Occipital lobe (tissue), 2 donors: ENCODE results near the gene GALNT10. TPM values are rescaled to one million over a fixed set of nuclear protein-coding genes. Genes with fewer than 3 reads are reported as not detected.

ENCODE experiments used
- DNase-seq: peaks from one replicate; lab custom pipeline; 2025; lab: John Stamatoyannopoulos, UW
- total RNA-seq: library from RNA; depleted of rRNA; stranded (reverse); fragments of >200 nt; gene quantifications from one replicate; pipeline ENCODE4 v1.2.3, GENCODE V29; 2014

The GALNT10 gene
- total RNA-seq, 1 donor from 2014 or later = 10.1 TPM

DNA sequence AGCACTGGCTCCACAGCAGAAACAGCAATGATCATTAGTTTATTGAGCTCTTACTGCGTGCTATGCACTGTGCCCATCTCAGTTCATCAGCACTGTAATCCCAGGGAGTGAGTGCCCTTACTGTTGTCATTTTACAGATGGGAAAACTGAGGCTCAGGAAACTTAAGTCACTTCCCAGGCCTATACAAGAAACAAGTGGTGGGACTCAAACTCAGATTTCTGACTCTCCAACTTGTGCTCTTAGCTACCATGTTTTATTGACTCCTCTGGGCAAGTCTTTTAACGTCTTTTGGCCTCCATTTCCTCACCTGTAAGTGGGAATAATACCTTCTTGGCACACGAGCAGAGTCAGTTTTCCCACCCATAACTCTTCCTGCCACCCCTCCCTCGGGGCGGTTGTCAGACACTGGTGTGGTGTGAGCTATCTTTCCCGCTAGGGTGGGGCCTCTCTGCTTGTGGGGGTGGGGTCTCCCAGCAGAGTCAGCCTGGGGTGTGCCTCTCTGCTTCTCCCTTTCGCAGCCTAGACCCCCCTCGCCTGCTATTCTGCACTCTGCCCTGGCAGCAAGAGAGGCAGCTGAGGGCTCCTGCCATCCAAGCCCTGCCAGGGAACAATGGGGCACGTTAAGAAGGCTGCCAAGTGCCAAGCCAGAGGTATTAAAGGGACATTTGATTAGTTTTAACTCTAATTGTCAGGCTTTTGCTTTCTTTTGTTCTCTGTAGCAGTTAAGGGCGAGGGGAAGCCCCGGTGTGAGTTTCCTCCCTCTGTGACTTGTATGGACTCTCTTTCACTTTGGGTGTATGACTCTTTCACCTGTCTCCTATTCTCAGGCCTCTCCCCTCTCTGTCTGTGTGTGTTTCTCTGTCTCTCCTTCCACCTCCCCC is 12.1 kb downstream of the GALNT10 start:
- no peak for DNase-seq

DNA sequence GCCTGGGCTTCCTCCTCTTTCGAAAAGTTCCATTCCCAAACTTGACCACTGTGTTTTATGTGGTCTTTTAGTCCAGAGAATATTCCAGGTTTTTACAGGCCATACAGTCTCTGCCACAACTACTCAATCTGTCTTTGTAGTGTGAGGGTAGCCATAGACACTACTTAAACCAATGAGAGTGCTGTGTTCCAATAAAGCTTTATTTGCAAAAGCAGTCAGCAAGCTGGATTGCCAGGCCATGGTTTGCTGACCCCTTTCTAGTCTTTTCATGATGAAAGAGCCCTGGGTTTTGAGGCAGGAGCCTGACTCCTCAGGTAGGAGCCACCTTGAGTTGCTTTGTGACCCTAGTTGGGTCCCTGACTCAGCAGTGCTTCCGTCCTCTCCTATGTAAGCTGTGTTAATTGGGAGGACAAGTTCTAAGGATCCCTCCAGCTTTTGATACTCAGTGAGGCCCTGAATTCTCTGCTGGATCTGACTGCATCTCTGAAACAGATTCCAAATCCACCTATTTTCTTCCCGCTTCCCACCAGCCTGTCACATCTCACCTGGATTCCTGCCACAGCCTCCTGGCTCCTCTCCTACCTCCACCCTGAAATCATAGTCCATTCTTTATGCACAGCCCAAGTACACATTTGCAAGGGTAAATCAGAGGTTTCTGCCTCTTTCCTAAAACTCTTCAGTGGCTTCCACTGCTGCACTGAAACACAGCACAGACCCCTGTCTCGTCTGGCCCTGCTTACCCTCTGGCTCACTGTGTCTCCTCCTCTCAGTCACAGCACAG is 13.5 kb downstream of the GALNT10 start:
- no peak for DNase-seq

DNA sequence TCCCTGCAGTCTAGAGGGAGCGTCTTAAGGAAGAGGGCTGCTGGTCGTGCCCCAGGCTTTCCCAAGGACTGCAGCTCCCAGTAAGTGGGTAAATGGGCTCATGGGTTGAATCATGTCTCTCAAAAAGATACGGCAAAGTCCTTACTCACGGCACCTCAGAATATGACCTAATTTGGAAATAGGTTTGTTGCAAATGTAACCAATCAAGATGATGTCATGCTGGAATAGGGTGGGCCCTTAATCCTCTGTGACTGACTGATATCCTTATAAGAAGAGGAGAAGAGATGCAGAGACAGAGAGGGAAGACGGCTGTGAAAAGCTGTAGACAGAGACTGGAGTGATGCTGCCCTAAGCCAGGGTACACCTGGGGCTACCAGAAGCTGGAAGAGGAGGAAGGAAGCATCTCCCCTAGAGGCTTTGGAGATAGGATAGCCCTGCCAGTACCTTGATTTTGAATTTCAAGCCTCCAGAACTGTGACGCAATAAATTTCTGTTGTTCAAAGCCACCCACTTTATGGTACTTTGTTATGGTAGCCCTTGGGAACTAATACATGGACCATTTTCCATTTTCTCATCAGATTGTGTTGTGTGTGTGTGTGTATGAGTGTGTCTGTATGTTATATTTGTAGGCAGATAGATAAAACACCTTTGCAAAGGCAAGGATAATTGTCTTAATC is 15.0 kb downstream of the GALNT10 start:
- no peak for DNase-seq

DNA sequence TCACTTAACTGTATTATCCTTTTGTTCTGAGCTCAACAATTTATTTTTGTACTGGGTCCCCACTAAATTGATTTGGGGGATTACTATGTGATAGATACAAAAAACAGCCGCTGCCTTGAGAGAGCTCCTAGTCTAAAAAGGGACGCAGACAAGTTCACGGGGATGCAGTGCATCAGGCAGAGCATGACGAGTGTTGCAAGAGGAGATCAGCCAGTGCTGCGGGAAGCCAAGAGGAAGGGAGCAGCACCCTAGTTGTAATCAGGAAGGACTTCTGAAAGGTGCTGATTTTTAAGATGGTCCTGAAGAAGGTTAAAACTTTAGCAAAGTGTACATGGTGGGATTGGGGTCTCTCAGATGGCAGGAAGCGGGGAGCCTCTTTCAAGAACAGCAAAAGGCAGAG is 15.8 kb downstream of the GALNT10 start:
- DNase-seq = no peak

DNA sequence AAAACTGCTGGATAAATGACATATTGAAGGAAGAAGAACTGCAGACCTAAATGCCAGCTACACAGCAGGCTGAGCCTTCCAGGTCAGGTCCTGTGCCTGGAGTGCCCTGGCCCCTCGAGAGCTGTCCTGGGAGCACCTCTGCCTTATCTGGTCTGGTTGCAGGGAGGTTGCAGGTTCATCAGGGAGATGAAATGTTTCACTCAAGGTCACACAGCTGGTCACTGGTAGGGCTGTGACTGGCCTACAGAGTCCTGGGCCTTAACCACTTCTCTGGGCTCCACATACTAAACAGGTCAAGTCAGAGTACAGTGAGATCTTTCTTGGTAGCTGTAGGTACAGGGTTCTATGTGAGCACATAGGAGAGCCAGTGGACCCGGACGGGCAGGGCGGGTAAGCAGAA is 16.7 kb downstream of the GALNT10 start:
- no peak for DNase-seq

DNA sequence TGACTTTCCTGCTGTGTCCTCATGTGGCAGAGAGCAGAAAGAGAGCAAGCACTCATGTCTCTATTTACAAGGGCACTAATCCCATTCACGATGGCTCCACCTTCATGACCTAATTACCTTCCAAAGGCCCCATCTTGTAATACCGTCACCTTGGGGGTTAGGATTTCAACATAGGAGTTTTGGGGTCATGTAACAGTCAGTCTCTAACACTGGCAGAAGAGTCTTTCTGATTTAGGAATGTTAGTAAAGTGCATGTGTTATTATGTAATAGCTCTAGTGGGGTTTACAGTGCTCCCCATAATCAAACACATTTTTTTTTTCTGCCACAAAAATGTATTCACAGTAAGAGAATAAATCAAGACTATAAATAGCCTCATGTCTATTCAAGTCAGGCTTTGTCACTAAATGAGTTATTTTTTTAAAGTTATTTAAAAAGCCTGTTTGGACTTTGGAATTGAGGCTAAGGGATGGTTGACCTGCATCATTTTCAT is 19.1 kb downstream of the GALNT10 start:
- DNase-seq = no peak

DNA sequence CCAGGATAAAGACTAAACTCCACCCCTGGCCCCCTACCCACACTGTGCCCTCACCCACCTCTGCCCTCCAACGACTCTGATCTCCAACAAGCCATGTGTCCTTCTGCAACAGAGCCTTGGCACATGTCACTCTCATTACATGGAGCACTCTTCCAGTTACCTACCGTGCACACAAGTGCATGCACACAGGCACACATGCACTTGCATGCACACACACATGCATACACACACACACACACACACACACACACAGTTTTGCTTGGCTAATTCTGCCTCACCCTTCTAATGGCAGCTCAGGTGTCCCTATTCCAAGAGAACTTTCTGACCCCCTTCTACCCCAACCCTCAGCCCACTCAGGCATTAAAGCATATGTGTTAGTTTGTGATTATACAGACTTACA is 19.6 kb downstream of the GALNT10 start:
- DNase-seq = no peak

DNA sequence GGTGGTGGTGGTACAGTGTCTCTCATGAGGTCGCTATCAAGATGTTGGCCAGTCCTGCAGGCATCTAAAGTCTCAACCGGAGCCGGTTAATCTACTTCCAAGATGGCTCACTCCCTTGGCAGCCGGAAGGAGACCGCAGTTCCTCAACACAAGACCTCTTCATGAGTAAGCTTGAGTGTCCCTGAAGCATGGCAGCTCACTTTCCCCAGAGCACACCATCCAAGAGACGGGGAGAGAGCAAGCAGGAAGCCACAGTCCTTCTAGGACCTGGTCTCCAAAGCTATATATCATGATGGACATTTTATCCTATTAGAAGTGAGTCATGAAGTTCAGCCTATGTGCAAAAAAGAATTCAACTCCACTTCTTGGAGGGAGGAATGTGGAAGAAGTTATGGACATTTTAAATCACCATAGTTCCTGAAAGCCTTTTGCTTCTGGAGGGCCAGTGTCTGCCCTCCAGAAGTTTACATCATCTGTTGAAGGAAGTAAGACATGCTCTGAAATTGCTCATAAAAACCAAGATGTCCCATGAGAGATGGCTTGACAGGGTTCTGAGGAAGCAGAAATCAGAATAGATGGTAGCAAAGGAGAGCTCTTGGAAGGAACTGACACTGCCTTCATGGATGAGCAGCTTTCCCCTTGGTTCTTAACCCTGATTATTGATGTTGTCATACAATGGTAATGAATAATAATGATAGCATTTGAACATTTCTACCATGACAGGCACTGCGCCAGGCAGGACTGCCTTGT is 21.3 kb downstream of the GALNT10 start:
- DNase-seq = no peak

DNA sequence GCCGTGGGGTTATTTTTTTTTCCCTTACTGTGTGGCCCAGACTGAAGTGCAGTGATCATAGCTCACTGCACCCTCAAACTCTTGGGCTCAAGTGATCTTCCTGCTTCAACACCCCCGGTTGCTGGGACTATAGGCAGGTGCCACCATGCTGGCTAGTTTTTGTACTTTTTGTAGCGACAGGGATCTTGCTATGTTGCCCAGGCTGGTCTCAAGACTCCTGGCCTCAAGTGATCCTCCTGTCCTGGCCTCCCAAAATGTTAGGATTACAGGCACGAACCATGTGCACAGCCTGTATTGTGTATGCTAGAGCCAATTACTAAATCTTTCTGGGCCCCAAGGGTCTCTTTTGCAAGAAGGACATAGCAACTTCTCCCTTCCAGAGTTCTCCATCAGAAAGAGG is 23.1 kb downstream of the GALNT10 start:
- DNase-seq = no peak

DNA sequence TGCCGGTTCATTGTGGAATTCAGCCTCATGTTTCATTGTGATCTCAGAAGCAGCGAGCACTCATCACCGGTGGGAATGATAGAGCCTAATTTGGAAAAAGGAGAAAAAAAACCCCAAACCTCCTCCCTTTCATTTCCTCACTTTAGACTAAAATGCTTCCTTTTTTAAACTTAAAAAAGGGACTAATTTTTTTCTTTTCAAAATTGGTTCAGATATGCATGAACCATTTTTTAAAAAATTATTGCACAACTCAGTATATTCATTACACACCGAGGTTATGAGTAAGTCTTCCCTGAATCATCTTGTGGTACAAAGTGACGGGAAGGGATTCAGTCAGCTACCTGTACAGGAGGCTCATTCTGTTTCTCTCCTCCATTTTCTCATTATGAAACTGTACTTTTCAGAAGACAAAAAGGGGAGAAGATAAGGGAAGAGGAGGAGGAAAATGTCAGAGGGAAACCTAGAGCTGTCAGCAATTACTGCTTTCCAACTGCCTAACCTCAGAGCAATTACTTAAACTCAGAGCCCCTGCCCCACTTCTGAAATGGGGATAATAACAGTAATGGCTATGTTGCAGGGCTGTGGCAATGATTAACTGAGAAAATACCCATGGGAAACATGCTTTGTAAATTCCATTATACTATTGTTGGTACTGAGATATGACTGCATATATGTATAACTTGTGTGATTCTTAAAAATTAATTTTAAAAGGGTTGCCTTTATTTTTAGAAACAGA is 24.0 kb downstream of the GALNT10 start:
- no peak for DNase-seq

DNA sequence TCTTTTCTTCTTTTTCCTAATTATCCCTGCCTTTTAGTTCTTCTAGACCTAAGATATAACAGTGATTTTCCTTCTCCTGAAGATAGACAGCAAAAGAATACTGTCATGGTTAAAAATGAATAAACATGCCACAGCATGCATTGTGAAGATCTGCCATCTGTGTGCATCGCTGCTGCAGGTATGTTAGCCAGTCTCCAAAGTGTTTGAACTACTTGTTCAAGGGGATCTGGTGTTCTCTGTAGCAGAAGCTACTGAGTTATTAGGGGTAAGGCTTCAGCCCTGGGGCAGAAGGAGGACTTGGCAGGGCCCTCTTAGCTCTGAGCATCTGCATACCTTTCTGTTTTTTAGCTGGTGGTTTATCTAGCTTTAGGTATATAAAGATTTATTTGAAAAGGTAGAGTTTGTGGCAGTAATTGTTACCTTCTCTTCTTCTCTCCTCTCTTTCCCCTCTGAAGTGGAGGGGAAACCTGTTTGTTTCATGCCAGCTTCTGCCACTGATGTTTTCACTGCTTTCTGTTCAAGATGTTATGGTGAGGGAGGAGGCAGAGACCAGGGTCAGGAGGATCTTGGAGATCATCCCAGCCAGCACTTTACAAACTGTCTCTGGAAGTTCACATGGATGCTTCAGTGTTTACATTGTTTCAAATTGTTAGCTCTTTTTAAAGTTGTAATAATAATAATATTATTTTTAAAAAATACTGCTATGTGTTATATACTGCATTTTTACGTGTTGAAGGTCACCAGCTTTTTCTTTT is 25.2 kb downstream of the GALNT10 start:
- no peak for DNase-seq

DNA sequence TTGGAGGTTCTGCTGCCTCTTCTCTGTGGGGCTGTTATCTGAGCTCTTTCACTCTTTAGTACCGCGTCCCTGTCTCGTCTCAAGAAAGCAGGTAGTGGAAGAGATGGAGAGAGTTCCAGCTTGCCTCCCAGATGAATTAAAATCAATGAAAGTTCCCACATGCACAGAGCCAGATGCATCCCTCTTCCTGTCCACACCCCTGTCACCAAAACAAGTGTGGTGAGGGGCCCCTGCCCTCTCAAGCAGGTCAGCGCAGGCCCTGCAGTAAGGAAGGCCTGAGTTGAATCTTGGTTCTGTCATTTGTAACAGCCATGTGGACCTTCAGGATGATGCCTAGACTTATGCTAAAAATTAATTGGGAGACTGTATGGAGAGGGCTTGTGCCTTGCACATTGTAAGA is 26.9 kb downstream of the GALNT10 start:
- no peak for DNase-seq

DNA sequence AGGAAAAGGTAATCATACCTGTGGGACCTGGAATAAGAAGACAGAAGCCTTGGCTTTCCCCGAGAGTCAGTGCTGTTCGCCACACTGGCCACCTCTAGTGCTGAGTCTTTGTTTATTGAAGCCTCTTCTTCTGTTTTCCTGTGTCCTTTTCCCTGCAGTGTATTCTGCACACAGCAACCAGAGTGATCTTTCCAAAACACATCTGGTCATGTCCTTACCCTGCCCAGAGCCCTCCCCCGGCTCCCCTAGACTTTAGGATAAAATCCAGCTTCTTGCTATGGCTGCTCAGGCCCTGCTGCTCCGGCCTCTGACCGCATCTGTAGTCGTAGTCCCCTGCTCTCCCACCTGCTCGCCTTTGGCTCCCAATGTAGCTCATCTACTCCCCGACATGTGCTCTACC is 28.3 kb downstream of the GALNT10 start:
- no peak for DNase-seq

DNA sequence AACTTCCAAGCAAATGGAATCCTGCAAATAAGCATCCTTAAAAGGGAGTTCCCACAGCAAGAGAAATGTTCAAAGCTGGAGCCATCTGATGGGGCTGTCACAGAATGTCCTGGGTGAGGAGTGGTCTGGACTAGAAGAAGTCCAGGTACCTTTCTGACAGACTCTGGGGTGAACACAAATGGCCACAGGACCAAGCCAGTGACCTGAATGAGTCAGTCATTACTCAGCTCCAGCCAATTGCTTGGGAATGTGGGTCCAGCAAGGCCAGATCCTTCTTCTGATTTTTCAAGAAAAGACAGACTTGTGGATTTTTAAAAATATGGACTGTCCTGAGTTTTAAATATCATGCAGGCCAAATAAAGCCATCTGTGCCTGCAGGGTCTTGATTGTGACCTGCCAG is 30.1 kb downstream of the GALNT10 start:
- no peak for DNase-seq

DNA sequence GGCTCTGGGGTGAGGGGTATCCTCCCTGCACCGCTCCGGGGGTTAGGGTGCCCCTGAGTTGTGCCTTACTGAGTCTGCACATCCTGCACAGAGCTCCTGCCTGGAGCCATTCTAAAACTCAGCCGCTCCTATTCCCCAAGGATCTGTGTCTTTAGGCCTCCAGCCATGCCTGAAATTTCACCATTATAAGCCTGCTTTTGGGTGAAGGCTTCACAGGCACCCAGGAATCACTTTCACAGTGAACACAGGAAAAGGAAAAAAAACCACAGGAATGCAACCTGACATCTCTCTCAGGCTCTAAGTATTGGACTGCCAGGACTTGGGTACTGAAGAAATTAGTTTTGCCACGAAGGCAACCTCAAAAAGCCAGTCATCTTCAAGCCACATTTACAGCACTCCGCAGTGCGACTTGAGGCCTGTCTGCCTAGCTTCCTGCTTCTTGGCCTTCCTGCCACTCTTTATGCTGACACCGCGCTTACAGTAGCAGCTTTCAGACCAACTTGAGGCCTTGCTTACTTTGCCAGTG is 30.9 kb downstream of the GALNT10 start:
- DNase-seq = no peak

DNA sequence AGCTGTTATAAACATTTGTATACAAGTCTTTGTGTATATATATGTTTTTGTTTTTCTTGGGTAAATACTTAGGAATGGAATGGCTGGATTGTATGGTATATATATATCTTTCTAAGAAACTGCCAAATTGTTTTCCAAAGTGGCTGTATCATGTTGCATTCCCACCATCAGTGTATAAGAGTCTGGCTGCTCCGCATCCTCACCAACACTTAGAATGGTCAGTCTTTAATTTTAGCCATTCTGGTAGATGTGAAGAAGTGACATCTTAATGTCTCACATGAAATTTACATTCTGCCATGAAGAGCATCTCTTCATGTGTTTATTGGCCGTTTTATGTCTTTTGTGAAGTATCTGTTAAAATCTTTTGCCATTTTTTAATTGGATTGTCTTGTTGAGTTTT is 31.9 kb downstream of the GALNT10 start:
- DNase-seq = no peak

DNA sequence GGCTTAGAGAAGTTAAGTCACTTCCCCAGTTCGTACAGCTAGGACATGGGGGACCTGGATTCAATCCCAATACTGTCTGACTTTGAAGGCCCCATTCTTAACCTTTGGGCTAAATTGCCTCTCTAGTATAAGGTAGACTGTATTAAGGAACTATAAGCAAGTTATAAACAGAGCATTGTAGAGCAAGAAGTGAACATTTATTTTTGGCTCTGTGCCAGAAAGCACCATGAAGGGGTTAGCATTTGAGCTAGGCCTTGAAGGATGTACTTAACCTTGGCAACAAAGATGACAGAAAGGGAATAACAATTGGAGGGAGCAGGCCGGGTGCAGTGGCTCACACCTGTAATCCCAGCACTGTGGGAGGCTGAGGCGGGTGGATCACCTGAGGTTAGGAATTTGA is 32.8 kb downstream of the GALNT10 start:
- DNase-seq = no peak

DNA sequence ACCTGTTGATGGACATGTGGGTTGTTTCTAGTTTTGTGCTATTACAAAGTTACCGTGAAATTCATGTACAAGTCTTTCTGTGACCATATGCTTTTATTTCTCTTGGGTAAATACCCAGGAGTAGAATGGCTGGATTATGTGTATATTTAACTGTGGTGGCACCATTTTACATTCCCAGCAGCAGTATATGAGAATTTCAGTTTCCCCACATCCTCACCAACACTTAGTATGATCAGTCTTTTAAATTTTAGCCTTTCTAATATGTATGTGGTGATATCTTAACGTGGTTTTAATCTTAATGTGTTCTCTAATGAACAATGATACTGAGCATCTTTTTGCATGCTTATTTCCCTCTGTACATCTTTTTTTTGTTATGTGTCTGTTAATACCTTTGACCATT is 36.6 kb downstream of the GALNT10 start:
- DNase-seq = no peak

DNA sequence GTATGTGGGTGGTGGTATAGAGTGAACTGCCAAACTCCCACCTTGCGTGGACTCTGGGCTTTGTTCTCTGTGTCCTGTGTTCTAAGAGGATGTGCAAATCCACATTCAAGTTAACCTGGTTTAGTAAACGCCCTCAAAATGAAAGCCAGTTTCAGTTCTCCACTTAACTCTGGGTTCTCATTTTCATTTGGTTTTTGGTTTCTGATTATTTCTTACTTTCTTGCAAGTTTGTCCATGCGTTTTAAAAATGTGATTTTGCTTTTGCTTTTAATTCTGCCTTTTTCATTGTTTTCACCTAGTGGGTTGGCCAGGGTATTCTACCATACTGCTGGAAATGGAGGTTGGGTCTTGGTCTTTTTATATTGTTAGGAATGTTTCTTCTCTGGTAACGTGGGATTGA is 38.2 kb downstream of the GALNT10 start:
- DNase-seq = no peak

DNA sequence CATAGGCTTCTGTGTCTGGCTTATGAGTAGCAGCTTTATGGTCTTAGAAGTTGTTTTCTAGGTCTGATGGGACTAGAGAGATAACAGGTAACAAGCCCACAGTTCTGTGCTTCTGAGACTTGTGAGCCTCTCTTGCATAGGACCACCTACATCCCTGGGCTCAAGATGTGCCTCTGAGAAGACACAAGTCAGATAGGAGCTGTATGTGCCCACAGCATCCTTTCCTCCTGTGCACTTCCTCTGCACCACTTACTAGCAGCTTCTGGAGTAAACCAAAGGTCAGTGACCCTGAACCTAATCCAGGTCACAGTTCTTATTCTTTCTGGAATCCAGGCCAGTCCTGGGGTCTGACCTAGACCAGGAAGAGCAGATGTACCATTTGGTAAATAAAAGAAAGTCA is 40.0 kb downstream of the GALNT10 start:
- DNase-seq = no peak
